NCI-H2196 treated with DMSO at 0.1 percent for 48 hours (cell line): ENCODE data around the gene GSG1.

Source experiments
- DNase-seq: peaks from one replicate; lab custom pipeline; 2025; ENCODE audit not compliant: unreplicated experiment; lab: John Stamatoyannopoulos, UW

The GSG1 gene

GRCh38 chr12:13103391-13104033 is at the start of gene GSG1:
GSG1 (minus strand) TSS chr12:13103667; CDS start chr12:13103512, 155 bp downstream.
- no peak for DNase-seq

GRCh38 chr12:13153180-13153579 is 49.7 kb upstream of the GSG1 start:
- no peak for DNase-seq

- DNase-seq, result no peak
Measured at GRCh38 chr12:13152756-13153155, 49.3 kb upstream of the GSG1 start.

GRCh38 chr12:13152281-13152680 is 48.8 kb upstream of the GSG1 start:
- no peak for DNase-seq

- DNase-seq, result no peak
Measured at GRCh38 chr12:13149411-13149810, 45.9 kb upstream of the GSG1 start.

GRCh38 chr12:13148485-13148847 is 45.0 kb upstream of the GSG1 start:
- no peak for DNase-seq

- no peak for DNase-seq
Measured at GRCh38 chr12:13147688-13148484, 44.4 kb upstream of the GSG1 start.

GRCh38 chr12:13146336-13146938 is 43.0 kb upstream of the GSG1 start:
- DNase-seq, result no peak

GRCh38 chr12:13144266-13144828 is 40.9 kb upstream of the GSG1 start:
- DNase-seq, result no peak

GRCh38 chr12:13142747-13143146 is 39.3 kb upstream of the GSG1 start:
- no peak for DNase-seq

- DNase-seq, result no peak
Measured at GRCh38 chr12:13141686-13142085, 38.2 kb upstream of the GSG1 start.

GRCh38 chr12:13135371-13136178 is 32.1 kb upstream of the GSG1 start:
- DNase-seq, result no peak

- DNase-seq, result no peak
Measured at GRCh38 chr12:13133886-13134285, 30.4 kb upstream of the GSG1 start.

GRCh38 chr12:13130981-13131380 is 27.5 kb upstream of the GSG1 start:
- DNase-seq, result no peak

GRCh38 chr12:13128291-13128965 is 25.0 kb upstream of the GSG1 start:
- no peak for DNase-seq

- no peak for DNase-seq
Measured at GRCh38 chr12:13127444-13127843, 24.0 kb upstream of the GSG1 start.

GRCh38 chr12:13126494-13126893 is 23.0 kb upstream of the GSG1 start:
- no peak for DNase-seq

- DNase-seq, result no peak
Measured at GRCh38 chr12:13125996-13126395, 22.5 kb upstream of the GSG1 start.

GRCh38 chr12:13124656-13125505 is 21.4 kb upstream of the GSG1 start:
- DNase-seq, result no peak

- no peak for DNase-seq
Measured at GRCh38 chr12:13121568-13121967, 18.1 kb upstream of the GSG1 start.
